GM10266 (cell line): Measurements from ENCODE around the gene SNX14.

Experiments
- DNase-seq: peaks from one replicate; pipeline ENCODE4 v3.0.0; 2012; ENCODE audit errors: extremely low spot score
- TF ChIP-seq, protein P1 (sequence below): IDR thresholded peaks from 2 replicates; pipeline ENCODE4 v1.5.1; 2012; ENCODE audit warnings: mild to moderate bottlenecking, low read depth; ENCODE audit not compliant: control insufficient read depth, insufficient read depth; ENCODE audit errors: missing control alignments

Gene SNX14

GRCh38 chr6:85469276-85470022, 124.2 kb downstream of the SNX14 start:
- TF ChIP-seq, protein P1, sequence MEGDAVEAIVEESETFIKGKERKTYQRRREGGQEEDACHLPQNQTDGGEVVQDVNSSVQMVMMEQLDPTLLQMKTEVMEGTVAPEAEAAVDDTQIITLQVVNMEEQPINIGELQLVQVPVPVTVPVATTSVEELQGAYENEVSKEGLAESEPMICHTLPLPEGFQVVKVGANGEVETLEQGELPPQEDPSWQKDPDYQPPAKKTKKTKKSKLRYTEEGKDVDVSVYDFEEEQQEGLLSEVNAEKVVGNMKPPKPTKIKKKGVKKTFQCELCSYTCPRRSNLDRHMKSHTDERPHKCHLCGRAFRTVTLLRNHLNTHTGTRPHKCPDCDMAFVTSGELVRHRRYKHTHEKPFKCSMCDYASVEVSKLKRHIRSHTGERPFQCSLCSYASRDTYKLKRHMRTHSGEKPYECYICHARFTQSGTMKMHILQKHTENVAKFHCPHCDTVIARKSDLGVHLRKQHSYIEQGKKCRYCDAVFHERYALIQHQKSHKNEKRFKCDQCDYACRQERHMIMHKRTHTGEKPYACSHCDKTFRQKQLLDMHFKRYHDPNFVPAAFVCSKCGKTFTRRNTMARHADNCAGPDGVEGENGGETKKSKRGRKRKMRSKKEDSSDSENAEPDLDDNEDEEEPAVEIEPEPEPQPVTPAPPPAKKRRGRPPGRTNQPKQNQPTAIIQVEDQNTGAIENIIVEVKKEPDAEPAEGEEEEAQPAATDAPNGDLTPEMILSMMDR = no peak
- DNase-seq = no peak

DNA sequence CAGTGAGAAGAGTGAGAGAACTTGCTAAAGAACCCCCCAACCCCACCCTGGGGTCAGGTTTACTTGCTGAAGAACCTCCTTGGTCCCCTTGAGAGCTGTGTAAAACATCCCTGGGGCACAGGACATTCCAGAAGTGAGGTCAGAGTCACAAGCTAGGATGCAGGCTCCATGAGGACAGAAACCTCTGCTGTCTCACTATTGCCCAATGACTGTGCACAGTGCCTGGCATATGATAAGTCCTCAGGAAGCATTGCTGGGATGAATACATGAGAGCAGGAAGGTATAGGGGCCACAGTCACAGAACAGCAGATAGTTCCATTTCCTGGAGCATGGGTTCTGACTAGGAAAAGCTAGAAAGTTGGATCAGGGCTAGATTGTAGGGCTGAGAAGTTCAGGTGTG, 125.3 kb downstream of the SNX14 start:
- TF ChIP-seq, protein P1 = no peak
- no peak for DNase-seq

GRCh38 chr6:85465762-85466161, 127.9 kb downstream of the SNX14 start:
- DNase-seq = no peak

DNA sequence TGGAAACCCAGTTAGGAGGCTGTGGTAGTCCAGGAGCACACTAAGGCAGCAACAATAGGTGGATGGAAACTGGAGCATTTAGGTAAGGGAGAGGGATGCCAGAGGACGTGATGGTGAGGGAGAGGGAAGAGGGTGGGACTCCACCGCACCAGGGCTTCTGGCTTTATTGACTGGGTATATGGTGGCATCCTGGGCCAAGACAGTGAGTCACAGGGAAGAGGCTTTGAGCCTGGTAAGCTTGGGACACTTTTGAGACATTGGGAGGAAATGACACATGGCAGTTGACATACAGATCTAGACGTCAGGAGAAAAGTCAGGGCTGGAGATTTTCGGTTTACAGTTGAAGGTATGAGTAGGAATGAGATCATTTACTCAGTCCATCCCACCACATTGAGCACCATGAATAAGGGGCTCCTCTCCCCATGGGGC, 128.9 kb downstream of the SNX14 start:
- TF ChIP-seq, protein P1 = no peak
- DNase-seq = no peak

More at GRCh38 chr6:85465762-85466161, 127.9 kb downstream of the SNX14 start:
- TF ChIP-seq, protein P1 = no peak

DNA sequence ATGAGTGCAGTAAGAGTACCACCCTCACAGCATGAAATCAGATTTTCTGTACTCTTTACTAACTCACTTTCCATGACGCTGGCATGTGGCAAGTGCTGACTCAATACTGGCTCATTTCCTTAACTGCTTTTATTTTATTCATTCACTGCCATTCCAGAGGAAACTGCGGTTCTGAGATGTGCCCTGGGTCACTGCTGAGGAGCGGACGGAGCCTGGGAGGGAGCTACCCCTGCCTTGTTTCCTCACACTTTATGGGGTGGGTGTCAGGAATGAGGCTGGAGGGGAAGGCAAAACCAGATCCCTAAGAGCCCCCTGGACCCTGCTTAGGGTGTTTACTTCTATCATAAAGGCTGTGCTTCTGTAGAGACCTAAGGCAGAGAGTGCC, 129.4 kb downstream of the SNX14 start:
- DNase-seq = no peak
- TF ChIP-seq, protein P1 = no peak

DNA sequence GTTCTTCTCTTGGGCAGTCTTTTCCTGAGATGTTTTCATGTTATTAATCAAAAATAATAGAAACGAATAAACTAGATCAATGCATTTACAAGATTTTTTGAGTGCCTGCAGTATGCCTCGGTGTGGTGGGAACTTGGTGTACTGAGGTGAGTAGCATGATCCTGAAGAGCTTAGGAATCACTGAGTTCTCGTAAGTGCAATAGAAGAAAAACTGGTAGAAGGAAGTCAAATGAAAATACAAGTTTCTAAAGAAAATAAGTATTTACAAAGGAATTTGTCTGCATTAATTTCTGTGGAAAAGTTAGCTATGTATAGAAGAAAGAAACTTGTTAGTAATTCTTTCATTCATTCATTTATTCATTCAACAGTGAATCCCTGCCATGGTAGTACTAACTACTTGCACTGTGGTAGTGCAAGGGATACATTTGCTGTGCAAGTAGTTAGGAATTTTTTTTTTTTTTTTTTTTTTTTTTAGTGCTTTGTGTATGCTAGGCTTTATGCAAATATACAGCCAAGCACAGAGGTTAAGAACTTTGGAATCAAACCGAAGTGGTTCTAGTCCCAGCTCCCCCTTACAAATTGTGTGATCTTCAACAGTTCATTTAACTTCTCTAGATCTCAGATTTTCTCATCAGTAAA, 129.9 kb downstream of the SNX14 start:
- TF ChIP-seq, protein P1 = no peak
- DNase-seq = no peak

DNA sequence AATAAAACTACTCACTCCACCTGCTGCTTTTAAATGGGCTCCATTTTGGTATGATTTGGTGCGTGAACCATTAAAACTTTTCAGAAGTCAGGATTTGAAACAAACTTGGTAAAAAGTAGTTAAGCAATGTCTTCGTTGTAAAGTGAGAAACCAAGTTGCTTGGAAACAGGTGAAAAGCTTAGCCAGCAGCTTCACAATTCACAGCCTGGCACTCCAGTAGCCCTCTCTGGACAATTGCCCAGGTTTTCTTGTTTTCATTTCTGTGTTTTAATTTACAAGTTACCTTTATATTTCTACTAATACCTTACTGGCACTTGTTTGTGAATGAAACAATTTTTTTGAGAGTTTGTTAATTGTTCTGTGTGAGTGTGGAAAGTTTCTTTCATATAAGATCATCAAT, 131.0 kb downstream of the SNX14 start:
- TF ChIP-seq, protein P1 = no peak
- DNase-seq = no peak
